GM23248 (cell line): ENCODE measurements around the gene SERPINB5. TPM values are rescaled to one million over a fixed set of nuclear protein-coding genes. Genes with fewer than 3 reads are reported as not detected.

Source experiments
- DNase-seq: peaks from one replicate; pipeline ENCODE4 v3.0.0-alpha.2; 2015
- H2AFZ ChIP-seq: fragments of 200-600 bp; sonication (generic); 2 replicates; pipeline ENCODE4 v1.6.1; 2016; ENCODE audit warnings: antibody characterized with exemption
- H3F3A ChIP-seq: fragments of 200-600 bp; sonication (generic); 2 replicates; pipeline ENCODE4 v1.6.1; 2016; ENCODE audit warnings: mild to moderate bottlenecking, antibody characterized with exemption, mixed run types; ENCODE audit not compliant: insufficient read depth
- H3K27ac ChIP-seq: fragments of 200-600 bp; sonication (generic); 2 replicates; pipeline ENCODE4 v1.5.1; 2016; ENCODE audit warnings: mild to moderate bottlenecking
- H3K27me3 ChIP-seq: fragments of 200-600 bp; sonication (generic); replicated peaks from 2 replicates; pipeline ENCODE4 v1.6.1; 2016; ENCODE audit warnings: mild to moderate bottlenecking; ENCODE audit not compliant: insufficient read depth
- H3K36me3 ChIP-seq: fragments of 200-600 bp; sonication (generic); 2 replicates; pipeline ENCODE4 v1.6.1; 2016; ENCODE audit warnings: low read depth, mild to moderate bottlenecking
- H3K4me1 ChIP-seq: fragments of 200-600 bp; sonication (generic); 2 replicates; pipeline ENCODE4 v1.6.1; 2016; ENCODE audit warnings: mild to moderate bottlenecking; ENCODE audit not compliant: insufficient read depth
- H3K4me2 ChIP-seq: fragments of 200-600 bp; sonication (generic); one replicate; pipeline ENCODE4 v1.6.1; 2016; ENCODE audit warnings: mild to moderate bottlenecking; ENCODE audit not compliant: unreplicated experiment
- H3K4me3 ChIP-seq: fragments of 200-600 bp; sonication (generic); 2 replicates; pipeline ENCODE4 v1.5.1; 2016; ENCODE audit warnings: mild to moderate bottlenecking
- H3K79me2 ChIP-seq: fragments of 200-600 bp; sonication (generic); 2 replicates; pipeline ENCODE4 v1.6.1; 2016; ENCODE audit warnings: mild to moderate bottlenecking; ENCODE audit not compliant: insufficient read depth
- H3K9ac ChIP-seq: fragments of 200-600 bp; sonication (generic); 2 replicates; pipeline ENCODE4 v1.6.1; 2016; ENCODE audit warnings: mild to moderate bottlenecking
- H3K9me2 ChIP-seq: fragments of 200-600 bp; sonication (generic); 2 replicates; pipeline ENCODE4 v1.6.1; 2016; ENCODE audit warnings: mixed run types, mild to moderate bottlenecking, moderate library complexity; ENCODE audit not compliant: insufficient read depth
- H3K9me3 ChIP-seq: fragments of 200-600 bp; sonication (generic); one replicate; pipeline ENCODE4 v1.6.1; 2017; ENCODE audit warnings: low read depth
- H4K20me1 ChIP-seq: fragments of 200-600 bp; sonication (generic); 2 replicates; pipeline ENCODE4 v1.6.0; 2016; ENCODE audit not compliant: insufficient read depth
- EZH2 ChIP-seq: fragments of 200-600 bp; sonication (generic); IDR thresholded peaks from 2 replicates; pipeline ENCODE4 v1.6.1; 2018; ENCODE audit warnings: antibody characterized with exemption, mild to moderate bottlenecking; ENCODE audit not compliant: insufficient read depth, poor library complexity, severe bottlenecking
- EZH2phosphoT487 ChIP-seq: fragments of 200-600 bp; sonication (generic); IDR thresholded peaks from 2 replicates; pipeline ENCODE4 v1.6.1; 2018; ENCODE audit warnings: antibody characterized with exemption, moderate library complexity, mild to moderate bottlenecking, low read depth; ENCODE audit not compliant: insufficient read depth
- WGBS, 2 experiments: methylation state at CpG; one replicate each; pipeline ENCODE4 v1.1.6; 2015 to 2017; ENCODE audit warnings: low lambda C conversion rate in 2 of 2, low coverage in 1 of 2; ENCODE audit errors: missing lambda C conversion rate in 2 of 2; 5-methylcytosine and 5-hydroxymethylcytosine counted together
- in situ Hi-C: fragments of 300-500 bp; cut with MboI; formaldehyde crosslinking; loops from 2 replicates; pipeline ENCODE4 v1.15.0; 2020
- polyA plus RNA-seq: library from polyadenylated mRNA; unstranded; fragments of >200 nt; fragmentation: Nextera tagmentation; extraction: Ambion mirVana; gene quantifications from 2 replicates; pipeline ENCODE4 v1.2.1, GENCODE V29; 2016
- total RNA-seq: library from RNA; depleted of rRNA; stranded (reverse); fragments of >200 nt; shearing (Covaris generic); gene quantifications from 2 replicates; pipeline ENCODE4 v1.2.3, GENCODE V29; 2014; rRNA removed

The SERPINB5 gene
- total RNA-seq: not detected in 2 replicates
- polyA plus RNA-seq: not detected in 2 replicates

DNA sequence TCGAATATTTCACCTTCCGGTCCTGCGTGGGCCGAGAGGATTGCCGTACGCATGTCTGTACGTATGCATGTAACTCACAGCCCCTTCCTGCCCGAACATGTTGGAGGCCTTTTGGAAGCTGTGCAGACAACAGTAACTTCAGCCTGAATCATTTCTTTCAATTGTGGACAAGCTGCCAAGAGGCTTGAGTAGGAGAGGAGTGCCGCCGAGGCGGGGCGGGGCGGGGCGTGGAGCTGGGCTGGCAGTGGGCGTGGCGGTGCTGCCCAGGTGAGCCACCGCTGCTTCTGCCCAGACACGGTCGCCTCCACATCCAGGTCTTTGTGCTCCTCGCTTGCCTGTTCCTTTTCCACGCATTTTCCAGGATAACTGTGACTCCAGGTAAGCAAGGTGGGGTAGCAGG, at the start of gene SERPINB5:
Gene SERPINB5, plus strand, starts transcription at position 291 of the 400 bp plus-strand sequence. CDS start 7,471 bp downstream, outside the sequence.
- Histone ChIP-seq H3K9ac (no peak within 1 kb of the TSS), H3K27ac (no peak within 1 kb of the TSS), H3K4me3 (no peak within 1 kb of the TSS), H3F3A (no peaks in the 10 kb centered on the region), H3K4me1 (peaks cover 7% of the 10 kb centered on the region; the same call in 1 of the 2 replicates), H3K4me2 (no peak within 1 kb of the TSS), H3K9me3 (no peaks in the 10 kb centered on the region), H4K20me1 (no peaks in the 10 kb centered on the region), H3K79me2 (no peaks in the 10 kb centered on the region), H3K9me2 (no peaks in the 10 kb centered on the region), H3K36me3 (no peaks in the 10 kb centered on the region), H3K27me3 (no peaks in the 10 kb centered on the region), H2AFZ (peak within 1 kb of the TSS; percentile 59)
- no peak for TF ChIP-seq EZH2
- no peak for TF ChIP-seq EZH2phosphoT487
- whole genome bisulfite sequencing, 2 experiments: 92 to 96% methylated on average over 14 to 21 of the region's 21 CpGs
- in situ Hi-C loops: no loop called here
- DNase-seq: no peak

DNA sequence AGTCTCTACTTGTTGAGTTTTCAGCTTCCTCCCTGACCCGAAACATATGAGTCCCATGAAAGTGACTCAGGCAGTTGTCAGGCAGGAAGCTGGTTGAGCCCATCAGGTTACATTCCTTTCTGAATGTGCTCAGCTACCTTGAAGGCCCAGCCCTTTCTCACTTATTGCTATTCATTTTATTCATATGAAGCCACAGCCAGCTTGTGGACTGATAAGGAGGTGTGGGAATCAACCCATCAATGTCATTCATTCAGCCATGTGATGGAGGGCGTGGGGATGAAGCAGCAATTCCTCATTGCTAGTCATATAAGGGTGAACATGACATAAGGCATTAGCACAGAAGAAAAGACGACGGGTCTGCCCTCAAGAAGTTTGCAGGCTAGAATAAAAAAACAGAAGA, 49.2 kb upstream of the SERPINB5 start:
- Histone ChIP-seq H3K79me2 (no peaks in the 10 kb centered on the region), H3K9ac (no peak overlapping the region), H2AFZ (no peak overlapping the region), H3K4me3 (no peak overlapping the region), H3K27ac (no peak overlapping the region), H3K27me3 (no peaks in the 10 kb centered on the region), H3K36me3 (no peaks in the 10 kb centered on the region), H3K4me1 (no peaks in the 10 kb centered on the region; the same call in 1 of the 2 replicates), H3F3A (no peaks in the 10 kb centered on the region), H3K4me2 (no peak overlapping the region), H4K20me1 (no peaks in the 10 kb centered on the region), H3K9me3 (no peaks in the 10 kb centered on the region), H3K9me2 (no peaks in the 10 kb centered on the region)
- WGBS, 2 experiments: 59 to 65% methylated on average over 4 of the region's 4 CpGs
- TF ChIP-seq EZH2phosphoT487 (no peak), EZH2 (no peak)
- in situ Hi-C loops: no loop called here
- DNase-seq: no peak

DNA sequence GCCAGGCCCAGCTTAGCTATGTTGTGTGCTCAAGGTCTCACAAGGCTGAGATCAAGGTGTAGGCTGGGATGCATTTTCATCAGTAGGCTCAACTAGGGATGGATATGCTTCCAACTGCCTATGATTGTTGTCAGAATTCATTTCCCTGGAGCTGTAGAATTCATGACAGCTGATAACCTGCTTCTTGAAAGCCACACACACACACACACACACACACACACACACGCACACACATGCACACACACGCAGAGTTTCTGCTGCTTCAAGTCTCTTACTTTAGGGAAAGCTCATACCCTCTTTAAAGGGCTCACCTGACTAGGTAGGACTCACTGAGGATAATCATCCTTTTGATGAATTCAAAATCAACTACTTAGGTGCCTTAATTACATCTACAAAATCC, 46.2 kb upstream of the SERPINB5 start:
- in situ Hi-C loops: no loop called here
- no peak overlapping the region for H2AFZ ChIP-seq
- H3K9me2 ChIP-seq: 0 out of 2 replicates have a peak, but pooled peaks cover 7% of the 10 kb centered on the region
- H3K79me2 ChIP-seq: no peaks in the 10 kb centered on the region
- 43 to 46% methylated on average over 2 of the region's 2 CpGs for WGBS, 2 experiments
- H3K9me3 ChIP-seq: no peaks in the 10 kb centered on the region
- no peak overlapping the region for H3K4me2 ChIP-seq
- peaks cover 15% of the 10 kb centered on the region for H3F3A ChIP-seq
- H3K4me3 ChIP-seq: no peak overlapping the region
- DNase-seq: no peak
- no peaks in the 10 kb centered on the region for H3K27me3 ChIP-seq
- H3K36me3 ChIP-seq: no peaks in the 10 kb centered on the region
- TF ChIP-seq EZH2phosphoT487 (no peak), EZH2 (no peak)
- H3K4me1 ChIP-seq: peaks cover 12% of the 10 kb centered on the region; the same call in 1 of the 2 replicates
- no peak overlapping the region for H3K27ac ChIP-seq
- H4K20me1 ChIP-seq: no peaks in the 10 kb centered on the region
- no peak overlapping the region for H3K9ac ChIP-seq

DNA sequence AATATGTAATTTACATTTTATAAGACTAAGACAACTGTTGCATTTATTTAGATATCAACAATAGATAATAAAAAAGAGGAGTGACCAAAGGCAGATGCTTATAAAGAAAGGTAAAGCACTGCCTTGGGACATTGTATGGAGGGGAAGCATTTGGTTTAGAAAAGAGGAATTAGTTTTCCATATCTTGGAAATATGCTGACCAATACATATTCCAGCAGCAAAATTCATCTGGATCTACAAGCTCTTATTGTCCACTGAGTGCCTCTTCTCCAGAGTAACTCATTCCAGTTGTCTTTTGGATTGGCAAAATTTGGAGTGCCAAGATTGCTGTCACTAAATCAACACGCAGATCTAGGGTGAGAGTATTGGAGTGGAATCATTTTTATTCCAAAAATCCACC, 45.6 kb upstream of the SERPINB5 start:
- 8 to 10% methylated on average over 1 of the region's 1 CpG for WGBS, 2 experiments

More for the DNA sequence above, 45.6 kb upstream of the SERPINB5 start:
- Histone ChIP-seq H3K27me3 (no peaks in the 10 kb centered on the region), H3K79me2 (no peaks in the 10 kb centered on the region), H3K4me1 (peaks cover 12% of the 10 kb centered on the region; the same call in 1 of the 2 replicates), H3K9me3 (no peaks in the 10 kb centered on the region), H2AFZ (no peak overlapping the region), H3K9ac (no peak overlapping the region), H4K20me1 (no peaks in the 10 kb centered on the region), H3K4me2 (no peak overlapping the region), H3K9me2 (0 out of 2 replicates have a peak, but pooled peaks cover 7% of the 10 kb centered on the region), H3F3A (peaks cover 15% of the 10 kb centered on the region), H3K27ac (no peak overlapping the region), H3K36me3 (no peaks in the 10 kb centered on the region), H3K4me3 (no peak overlapping the region)
- TF ChIP-seq EZH2: no peak
- no peak for TF ChIP-seq EZH2phosphoT487
- in situ Hi-C loops: no loop called here
- no peak for DNase-seq
